WTC11 (cell line): Measurements from ENCODE around the gene SIM2. TPM values are rescaled to one million over a fixed set of nuclear protein-coding genes. Genes with fewer than 3 reads are reported as not detected.

Source experiments
- ATAC-seq: fragments of 200-7000 bp; cut with Tn5 transposase; 2 replicates; pipeline ENCODE4 v1.10.0; 2021; ENCODE audit warnings: mild to moderate bottlenecking, moderate library complexity
- CTCF ChIA-PET: fragments of 300-600 bp; sonication (Branson Sonifier 250); formaldehyde crosslinking; loops from one replicate; lab custom pipeline; 2021; ENCODE audit warnings: antibody characterized with exemption; lab: Charles Lee
- POLR2A ChIA-PET: fragments of 350-600 bp; sonication (Branson Sonifier 250); formaldehyde crosslinking; loops from one replicate; lab custom pipeline; 2021; ENCODE audit warnings: antibody characterized with exemption; lab: Charles Lee
- DNase-seq: peaks from one replicate; pipeline ENCODE4 v3.0.0; 2021; ENCODE audit warnings: low spot score
- H3K27ac Mint-ChIP-seq: 2 replicates; pipeline ENCODE4 v1.8.0; 2021; ENCODE audit warnings: mixed read lengths
- H3K27me3 Mint-ChIP-seq: 2 replicates; pipeline ENCODE4 v1.8.0; 2021; ENCODE audit warnings: low read depth, mild to moderate bottlenecking, moderate library complexity, mixed read lengths
- H3K36me3 Mint-ChIP-seq: 2 replicates; pipeline ENCODE4 v1.8.0; 2021; ENCODE audit warnings: mixed read lengths
- H3K4me1 Mint-ChIP-seq: 2 replicates; pipeline ENCODE4 v1.8.0; 2022; ENCODE audit warnings: mixed read lengths
- H3K4me3 Mint-ChIP-seq: 2 replicates; pipeline ENCODE4 v1.8.0; 2021; ENCODE audit warnings: mild to moderate bottlenecking, moderate library complexity, mixed read lengths
- H3K9me3 Mint-ChIP-seq: 2 replicates; pipeline ENCODE4 v1.8.0; 2021; ENCODE audit warnings: mixed read lengths
- AFF4 ChIP-seq: sonication (generic); formaldehyde crosslinking; IDR thresholded peaks from 2 replicates; pipeline ENCODE4 v1.8.1; 2023; ENCODE audit warnings: mild to moderate bottlenecking, missing genetic modification reagents, borderline replicate concordance
- ATF2 ChIP-seq: sonication (generic); formaldehyde crosslinking; IDR thresholded peaks from 2 replicates; pipeline ENCODE4 v1.8.1; 2022; ENCODE audit warnings: low read depth, missing genetic modification reagents, borderline replicate concordance
- ATF6 ChIP-seq: sonication (generic); formaldehyde crosslinking; IDR thresholded peaks from 2 replicates; pipeline ENCODE4 v1.8.1; 2023; ENCODE audit warnings: mild to moderate bottlenecking, missing genetic modification reagents
- CBFB ChIP-seq: sonication (generic); formaldehyde crosslinking; IDR thresholded peaks from 2 replicates; pipeline ENCODE4 v1.8.1; 2022; ENCODE audit warnings: mild to moderate bottlenecking, low read depth, missing genetic modification reagents
- CDX4 ChIP-seq: fragments of 250-450 bp; sonication (Bioruptor Pico); IDR thresholded peaks from 2 replicates; pipeline ENCODE4 v1.9.0; 2021; ENCODE audit warnings: moderate library complexity, mild to moderate bottlenecking, inconsistent platforms, borderline replicate concordance
- CREB1 ChIP-seq: sonication (generic); formaldehyde crosslinking; IDR thresholded peaks from 2 replicates; pipeline ENCODE4 v1.8.0; 2023; ENCODE audit warnings: mild to moderate bottlenecking, missing genetic modification reagents
- E2F4 ChIP-seq: sonication (generic); formaldehyde crosslinking; IDR thresholded peaks from 2 replicates; pipeline ENCODE4 v1.8.1; 2022; ENCODE audit warnings: low read depth, mild to moderate bottlenecking, moderate library complexity, missing genetic modification reagents, borderline replicate concordance
- FOXK1 ChIP-seq: sonication (generic); formaldehyde crosslinking; IDR thresholded peaks from 2 replicates; pipeline ENCODE4 v1.8.0; 2022; ENCODE audit warnings: mild to moderate bottlenecking, moderate library complexity, missing genetic modification reagents
- HMGXB4 ChIP-seq: sonication (generic); formaldehyde crosslinking; IDR thresholded peaks from 2 replicates; pipeline ENCODE4 v1.8.1; 2023; ENCODE audit warnings: mild to moderate bottlenecking, moderate library complexity, missing genetic modification reagents
- NFYB ChIP-seq: sonication (generic); formaldehyde crosslinking; conservative IDR thresholded peaks from 2 replicates; pipeline ENCODE4 v1.8.0; 2022; ENCODE audit warnings: low read depth, missing genetic modification reagents
- PRDM15 ChIP-seq: sonication (generic); formaldehyde crosslinking; IDR thresholded peaks from 2 replicates; pipeline ENCODE4 v1.8.0; 2022; ENCODE audit warnings: missing genetic modification reagents
- RELA ChIP-seq: sonication (generic); formaldehyde crosslinking; IDR thresholded peaks from 2 replicates; pipeline ENCODE4 v1.8.1; 2022; ENCODE audit warnings: missing genetic modification reagents, mild to moderate bottlenecking, borderline replicate concordance
- USF2 ChIP-seq: sonication (generic); formaldehyde crosslinking; IDR thresholded peaks from 2 replicates; pipeline ENCODE4 v1.8.1; 2023; ENCODE audit warnings: mild to moderate bottlenecking, missing genetic modification reagents, moderate library complexity
- ZMAT4 ChIP-seq: fragments of 250-450 bp; sonication (Bioruptor Pico); IDR thresholded peaks from 2 replicates; pipeline ENCODE4 v1.9.0; 2021; ENCODE audit warnings: mild to moderate bottlenecking
- ZNF263 ChIP-seq: sonication (generic); formaldehyde crosslinking; IDR thresholded peaks from 2 replicates; pipeline ENCODE4 v1.8.1; 2022; ENCODE audit warnings: low read depth, mild to moderate bottlenecking, moderate library complexity, missing genetic modification reagents
- ZNF425 ChIP-seq: fragments of 250-450 bp; sonication (Bioruptor Pico); conservative IDR thresholded peaks from 2 replicates; pipeline ENCODE4 v1.9.0; 2021; ENCODE audit warnings: mild to moderate bottlenecking
- total RNA-seq: library from RNA; stranded (reverse); gene quantifications from 3 replicates; pipeline ENCODE4 v1.2.3, GENCODE V29; 2021

SIM2 gene
- total RNA-seq, 1 experiment from 2014 or later, result 0.17 TPM

GRCh38 chr21:36745459-36745858, 46.5 kb downstream of the SIM2 start:
- Mint-ChIP-seq H3K36me3 (no peaks in the 10 kb centered on the region), H3K27ac (no peak overlapping the region), H3K4me3 (no peak overlapping the region), H3K27me3 (peaks cover 37% of the 10 kb centered on the region), H3K9me3 (no peaks in the 10 kb centered on the region), H3K4me1 (peaks cover 31% of the 10 kb centered on the region)
- ChIA-PET CTCF (interaction anchor here (1.0 to 3.0 kb wide), 2 partner anchors 9 to 109 kb away, joined by 3 to 12 read pairs; no protein-coding TSS in a partner anchor), POLR2A (no interaction called here)
- DNase-seq (no peak), ATAC-seq (no peak)
- TF ChIP-seq ZNF263 (no peak), HMGXB4 (CRISPR knock-in tag) (no peak), CREB1 (CRISPR knock-in tag) (no peak), RELA (CRISPR knock-in tag) (no peak), ZMAT4 (CRISPR knock-in tag) (no peak), CBFB (CRISPR knock-in tag) (no peak), ATF6 (CRISPR knock-in tag) (no peak), ATF2 (CRISPR knock-in tag) (no peak), NFYB (CRISPR knock-in tag) (no peak), USF2 (CRISPR knock-in tag) (no peak), CDX4 (no peak), PRDM15 (CRISPR knock-in tag) (no peak), AFF4 (CRISPR knock-in tag) (no peak), FOXK1 (no peak), E2F4 (CRISPR knock-in tag) (no peak), ZNF425 (CRISPR knock-in tag) (no peak)
